Glutamatergic neuron (in vitro differentiated cells): ENCODE measurements around the gene HMGN1. TPM values are rescaled to one million over a fixed set of nuclear protein-coding genes. Genes with fewer than 3 reads are reported as not detected.

Source experiments
- DNase-seq: peaks from one replicate; pipeline ENCODE4 v3.0.0; 2022
- H3K27ac Mint-ChIP-seq: one replicate; pipeline ENCODE4 v1.8.0; 2020; ENCODE audit warnings: mild to moderate bottlenecking, mixed read lengths, inconsistent platforms; ENCODE audit not compliant: unreplicated experiment
- H3K27me3 Mint-ChIP-seq: one replicate; pipeline ENCODE4 v1.8.0; 2020; ENCODE audit warnings: mild to moderate bottlenecking, moderate library complexity, mixed read lengths, inconsistent platforms; ENCODE audit not compliant: unreplicated experiment
- H3K36me3 Mint-ChIP-seq: one replicate; pipeline ENCODE4 v1.8.0; 2020; ENCODE audit warnings: mild to moderate bottlenecking, mixed read lengths, inconsistent platforms; ENCODE audit not compliant: unreplicated experiment
- H3K4me1 Mint-ChIP-seq: one replicate; pipeline ENCODE4 v1.8.0; 2020; ENCODE audit warnings: mild to moderate bottlenecking, low read depth, mixed read lengths, inconsistent platforms; ENCODE audit not compliant: unreplicated experiment
- H3K4me3 Mint-ChIP-seq: one replicate; pipeline ENCODE4 v1.8.0; 2020; ENCODE audit warnings: mild to moderate bottlenecking, mixed read lengths, inconsistent platforms; ENCODE audit not compliant: unreplicated experiment
- H3K9me3 Mint-ChIP-seq: one replicate; pipeline ENCODE4 v1.8.0; 2020; ENCODE audit warnings: mild to moderate bottlenecking, moderate library complexity, mixed read lengths, inconsistent platforms; ENCODE audit not compliant: unreplicated experiment
- total RNA-seq: library from RNA; stranded (reverse); fragmentation: NEBNext Ultra II Directional; extraction: Animal tissue kit (Norgen Biotek cat#: 25700); gene quantifications from one replicate; pipeline ENCODE4 v1.2.1, GENCODE V29; 2021; ENCODE audit not compliant: unreplicated experiment
- TF ChIP-seq, protein P1 (sequence below): fragments of 200-600 bp; sonication (generic); IDR thresholded peaks from one replicate; pipeline ENCODE4 v1.5.0; 2021; ENCODE audit not compliant: partially characterized antibody, unreplicated experiment

HMGN1 gene
- total RNA-seq, 1 donor from 2014 or later, result 231 TPM

DNA sequence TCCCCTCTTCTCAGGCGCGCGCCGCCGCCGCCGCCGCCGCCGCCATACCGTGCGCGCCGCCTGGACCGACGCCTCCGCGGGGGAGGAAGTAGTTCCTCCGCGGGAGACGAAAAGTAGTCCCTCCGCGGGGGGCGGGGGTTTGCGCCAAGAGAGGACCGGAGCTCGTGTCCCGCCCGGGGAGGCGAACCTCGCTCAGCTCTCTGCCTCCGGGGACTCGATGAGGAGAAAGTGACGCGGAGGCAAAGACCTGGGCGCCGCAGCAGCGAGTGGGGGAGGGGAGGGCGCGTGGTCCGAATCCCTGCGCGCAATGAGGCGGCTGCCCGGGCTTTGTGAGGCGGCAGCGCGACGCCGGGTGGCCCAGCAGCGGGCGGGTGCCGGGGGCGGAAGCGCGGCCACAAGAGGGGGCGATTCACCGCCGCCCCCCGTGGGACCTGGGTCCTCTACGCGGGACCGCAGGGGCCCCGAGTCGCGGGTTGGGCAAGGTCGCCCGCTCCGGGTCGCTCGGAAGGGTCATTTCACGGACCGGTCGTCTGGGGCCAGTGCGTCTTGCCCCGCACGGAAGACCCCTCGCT, 35.2 kb downstream of the HMGN1 start, which contains the start of gene BRWD1:
TSS of gene BRWD1 (minus strand) at position 62 of the 572 bp plus-strand sequence. CDS start 141 bp downstream, outside the sequence.
- Mint-ChIP-seq H3K4me1 (peaks cover 11% of the 10 kb centered on the region), H3K4me3 (peak within 1 kb of the TSS; percentile 92), H3K27me3 (peaks cover 8% of the 10 kb centered on the region), H3K27ac (peak within 1 kb of the TSS; percentile 95), H3K36me3 (no peaks in the 10 kb centered on the region), H3K9me3 (peaks cover 12% of the 10 kb centered on the region)
- TF ChIP-seq, protein P1, sequence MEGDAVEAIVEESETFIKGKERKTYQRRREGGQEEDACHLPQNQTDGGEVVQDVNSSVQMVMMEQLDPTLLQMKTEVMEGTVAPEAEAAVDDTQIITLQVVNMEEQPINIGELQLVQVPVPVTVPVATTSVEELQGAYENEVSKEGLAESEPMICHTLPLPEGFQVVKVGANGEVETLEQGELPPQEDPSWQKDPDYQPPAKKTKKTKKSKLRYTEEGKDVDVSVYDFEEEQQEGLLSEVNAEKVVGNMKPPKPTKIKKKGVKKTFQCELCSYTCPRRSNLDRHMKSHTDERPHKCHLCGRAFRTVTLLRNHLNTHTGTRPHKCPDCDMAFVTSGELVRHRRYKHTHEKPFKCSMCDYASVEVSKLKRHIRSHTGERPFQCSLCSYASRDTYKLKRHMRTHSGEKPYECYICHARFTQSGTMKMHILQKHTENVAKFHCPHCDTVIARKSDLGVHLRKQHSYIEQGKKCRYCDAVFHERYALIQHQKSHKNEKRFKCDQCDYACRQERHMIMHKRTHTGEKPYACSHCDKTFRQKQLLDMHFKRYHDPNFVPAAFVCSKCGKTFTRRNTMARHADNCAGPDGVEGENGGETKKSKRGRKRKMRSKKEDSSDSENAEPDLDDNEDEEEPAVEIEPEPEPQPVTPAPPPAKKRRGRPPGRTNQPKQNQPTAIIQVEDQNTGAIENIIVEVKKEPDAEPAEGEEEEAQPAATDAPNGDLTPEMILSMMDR, result peak; percentile 32
- peak; percentile 89 for DNase-seq

DNA sequence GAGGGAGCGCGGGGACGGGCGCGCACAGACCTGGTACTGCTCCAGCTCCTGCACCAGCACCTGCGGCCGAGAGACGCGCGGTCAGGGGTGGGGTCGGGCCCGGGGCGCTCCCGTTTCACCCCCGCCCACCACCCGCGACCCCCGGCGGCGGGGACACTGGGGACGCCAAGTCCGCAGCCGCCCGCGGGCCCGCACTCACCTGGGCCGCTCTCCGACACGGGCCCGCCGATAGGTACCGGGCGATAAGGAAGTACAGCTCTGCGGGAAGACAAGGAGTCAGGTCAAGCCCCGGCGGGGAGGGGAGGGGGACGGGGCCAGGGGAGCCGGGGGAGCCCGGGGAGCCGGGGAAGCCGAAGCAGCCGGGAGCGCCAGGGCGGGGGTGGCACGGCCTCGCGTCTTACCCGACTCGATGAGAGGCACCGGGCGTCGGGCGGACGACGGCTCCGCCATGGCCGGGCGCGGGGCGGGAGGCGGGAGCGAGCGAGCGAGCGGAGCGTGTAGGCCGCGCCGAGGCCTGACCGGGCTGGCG, 35.8 kb downstream of the HMGN1 start:
- peak; percentile 53 for DNase-seq
- H3K9me3 Mint-ChIP-seq, result peaks cover 12% of the 10 kb centered on the region
- H3K4me1 Mint-ChIP-seq, result peaks cover 11% of the 10 kb centered on the region
- H3K36me3 Mint-ChIP-seq, result no peaks in the 10 kb centered on the region
- H3K4me3 Mint-ChIP-seq, result peak overlapping the region; percentile 25
- H3K27ac Mint-ChIP-seq, result no peak overlapping the region
- TF ChIP-seq, protein P1, result no peak
- H3K27me3 Mint-ChIP-seq, result peaks cover 9% of the 10 kb centered on the region

DNA sequence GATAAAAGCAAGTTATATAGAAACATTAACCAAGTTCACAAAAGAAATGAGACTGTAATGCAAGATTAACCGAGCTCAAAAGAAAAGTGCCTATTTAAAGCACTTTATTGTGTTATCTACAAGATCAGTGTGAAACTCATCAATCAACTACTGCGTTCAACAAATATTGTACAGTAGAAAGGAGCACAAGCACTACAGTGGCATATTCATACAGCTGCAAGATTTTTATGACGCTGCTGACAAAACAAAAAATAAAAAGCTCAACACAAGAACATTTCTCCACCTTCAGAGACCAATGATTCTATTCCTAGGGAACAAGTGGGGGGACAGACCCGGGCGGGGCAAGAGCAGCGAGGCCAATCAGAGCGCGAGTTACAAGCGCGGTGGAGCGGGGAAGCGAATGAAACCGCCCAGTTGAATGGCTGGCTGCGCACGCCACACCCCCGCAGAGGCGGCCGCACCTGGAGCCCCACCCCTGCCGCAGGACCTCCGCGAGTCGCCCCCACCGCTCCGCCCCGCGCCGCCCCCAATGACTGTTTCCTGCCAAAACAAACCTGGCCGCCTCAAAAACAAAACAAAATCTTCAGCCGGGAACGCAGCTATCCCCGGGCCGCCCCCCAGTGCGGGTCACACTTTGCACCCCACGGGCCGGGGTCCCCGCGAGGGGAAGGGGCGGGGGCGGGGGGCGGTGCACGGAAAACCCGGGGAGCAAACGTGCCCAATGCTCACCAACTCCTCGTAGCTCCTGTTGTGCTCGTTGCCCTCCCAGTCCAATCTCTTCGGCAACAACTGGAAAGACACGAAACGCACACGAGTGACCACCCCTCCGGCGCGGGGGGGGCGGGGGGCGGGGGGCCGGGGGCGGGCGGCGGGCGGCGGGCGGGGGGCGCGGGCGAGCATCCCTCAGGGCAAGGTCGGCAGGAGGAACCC, 36.5 kb downstream of the HMGN1 start:
- H3K36me3 Mint-ChIP-seq, result no peaks in the 10 kb centered on the region
- TF ChIP-seq, protein P1, result no peak
- H3K27me3 Mint-ChIP-seq, result peaks cover 9% of the 10 kb centered on the region
- H3K4me3 Mint-ChIP-seq, result peak overlapping the region; percentile 82
- peaks cover 12% of the 10 kb centered on the region for H3K9me3 Mint-ChIP-seq
- DNase-seq, result peak; percentile 90
- peaks cover 11% of the 10 kb centered on the region for H3K4me1 Mint-ChIP-seq
- H3K27ac Mint-ChIP-seq, result peak overlapping the region; percentile 24

DNA sequence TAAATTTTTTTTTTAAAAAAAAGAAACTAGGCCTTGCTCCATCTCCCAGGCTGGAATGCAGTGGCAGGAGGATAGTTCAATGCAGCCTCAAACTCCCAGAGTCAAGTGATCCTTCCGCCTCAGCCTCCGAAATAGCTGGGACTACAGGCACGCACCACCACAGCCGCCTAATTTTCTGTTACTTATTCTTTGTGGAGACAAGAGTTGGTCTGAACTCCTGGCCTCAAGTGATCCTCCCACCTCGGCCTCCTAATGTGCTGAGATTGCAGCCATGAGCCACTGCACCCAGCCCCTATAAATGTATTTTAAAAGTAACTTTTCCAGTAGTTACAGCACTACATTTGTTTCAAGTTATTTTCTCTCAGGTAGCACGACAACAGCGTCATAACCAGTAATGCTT, 37.7 kb downstream of the HMGN1 start:
- Mint-ChIP-seq H3K36me3 (no peaks in the 10 kb centered on the region), H3K4me1 (peaks cover 11% of the 10 kb centered on the region), H3K9me3 (peaks cover 12% of the 10 kb centered on the region), H3K27ac (no peak overlapping the region), H3K4me3 (no peak overlapping the region), H3K27me3 (peaks cover 9% of the 10 kb centered on the region)
- no peak for DNase-seq
- TF ChIP-seq, protein P1, result no peak

DNA sequence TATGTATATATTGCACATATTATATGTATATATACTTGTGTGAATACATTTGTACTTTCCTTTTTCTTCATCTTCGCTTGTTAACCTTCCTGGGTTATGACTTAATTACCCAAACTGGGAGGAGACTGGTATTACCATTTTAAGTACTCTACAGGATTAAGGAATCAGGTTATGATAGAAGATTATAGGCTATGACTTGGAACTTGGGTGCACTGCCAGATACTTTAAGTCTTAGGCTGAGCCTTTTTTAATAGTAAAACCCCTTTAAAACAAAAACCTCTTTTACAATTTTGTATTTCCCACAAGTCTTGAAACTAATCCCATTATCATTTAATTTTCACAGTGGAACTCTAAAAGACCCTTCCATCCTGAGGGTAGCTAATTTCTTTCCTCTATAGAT, 41.4 kb downstream of the HMGN1 start:
- Mint-ChIP-seq H3K27me3 (peaks cover 5% of the 10 kb centered on the region), H3K9me3 (peaks cover 7% of the 10 kb centered on the region), H3K27ac (no peak overlapping the region), H3K4me3 (no peak overlapping the region), H3K4me1 (peaks cover 8% of the 10 kb centered on the region), H3K36me3 (no peaks in the 10 kb centered on the region)
- no peak for DNase-seq
- TF ChIP-seq, protein P1, result no peak
